Renal cortical epithelial cell (primary cell): ENCODE measurements around the gene BPTF. TPM values are rescaled to one million over a fixed set of nuclear protein-coding genes. Genes with fewer than 3 reads are reported as not detected.
A peak's percentile ranks its signal among the peaks of the same experiment; 100 is the strongest.
"Not testable (repeated sequence)": the region's sequence is repeated elsewhere in the genome, so short reads cannot be mapped to it uniquely, and the experiment has no call there.

ENCODE experiments used
- DNase-seq: peaks from one replicate; pipeline ENCODE4 v3.0.0-alpha.2; 2011; ENCODE audit warnings: low read depth
- total RNA-seq: library from RNA; depleted of rRNA; stranded (reverse); fragments of >200 nt; gene quantifications from 2 replicates; pipeline ENCODE4 v1.2.3, GENCODE V29; 2014

Gene BPTF
- total RNA-seq, 1 donor from 2014 or later: 102 TPM

- DNase-seq: peak; percentile 61
These were observed 137.9 kb downstream of the BPTF start for GRCh38 chr17:67963145-67963572.

DNA sequence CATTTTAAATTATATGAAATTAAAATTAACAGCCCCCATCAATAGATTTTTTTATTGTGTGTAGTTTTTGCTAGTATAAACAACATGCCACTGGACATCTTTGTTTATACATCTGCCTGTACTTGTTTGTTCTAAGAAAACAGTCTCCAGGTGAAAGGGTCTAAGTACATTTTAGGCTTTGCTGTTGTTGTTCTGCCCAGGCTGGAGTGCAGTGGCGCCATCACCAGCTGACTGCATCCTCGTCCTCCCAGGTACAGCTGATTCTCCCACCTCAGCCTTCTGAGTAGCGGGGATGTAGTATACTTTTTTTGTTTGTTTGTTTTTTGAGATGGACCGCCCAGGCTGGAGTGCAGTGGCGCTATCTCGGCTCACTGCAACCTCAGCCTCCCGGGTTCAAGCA is 145.5 kb downstream of the BPTF start:
- no peak for DNase-seq

DNA sequence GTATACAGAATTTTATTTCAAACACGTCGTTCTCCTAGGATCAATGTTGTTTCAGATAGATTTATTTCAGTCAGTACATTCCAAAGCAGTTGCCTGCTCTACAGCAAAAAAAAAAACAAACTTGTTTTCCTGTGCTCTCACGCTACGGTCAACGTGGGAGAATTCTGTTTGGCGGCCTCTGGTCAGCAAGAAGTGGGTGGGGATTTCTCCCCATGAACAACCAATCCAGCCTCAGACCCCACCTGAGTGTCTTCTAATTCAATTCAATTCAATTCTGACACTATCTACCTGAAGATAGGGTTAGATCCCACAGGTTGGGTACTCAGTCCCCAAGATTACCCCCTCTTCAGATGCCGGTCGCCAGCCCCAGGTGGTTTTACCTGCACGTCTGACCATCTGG is 148.9 kb downstream of the BPTF start:
- no peak for DNase-seq

GRCh38 chr17:67974598-67975066 is 149.3 kb downstream of the BPTF start:
- DNase-seq: no peak

DNA sequence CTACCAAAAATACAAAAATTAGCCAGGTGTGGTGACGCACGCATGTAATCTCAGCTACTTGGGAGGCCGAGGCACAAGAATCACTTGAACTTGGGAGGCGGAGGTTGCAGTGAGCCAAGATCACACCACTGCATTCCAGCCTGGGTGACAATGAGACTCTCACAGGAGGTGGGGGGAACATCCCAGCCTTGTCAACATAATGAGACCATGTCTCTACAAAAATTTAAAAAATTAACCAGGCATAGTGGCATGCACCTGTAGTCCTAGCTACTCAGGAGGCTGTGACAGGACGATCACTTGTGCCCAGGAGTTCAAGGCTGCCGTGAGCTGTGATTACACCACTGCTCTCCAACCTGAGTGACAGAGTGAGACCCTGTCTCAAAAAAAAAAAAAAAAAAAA is 151.0 kb downstream of the BPTF start:
- not testable (repeated sequence) for DNase-seq

DNA sequence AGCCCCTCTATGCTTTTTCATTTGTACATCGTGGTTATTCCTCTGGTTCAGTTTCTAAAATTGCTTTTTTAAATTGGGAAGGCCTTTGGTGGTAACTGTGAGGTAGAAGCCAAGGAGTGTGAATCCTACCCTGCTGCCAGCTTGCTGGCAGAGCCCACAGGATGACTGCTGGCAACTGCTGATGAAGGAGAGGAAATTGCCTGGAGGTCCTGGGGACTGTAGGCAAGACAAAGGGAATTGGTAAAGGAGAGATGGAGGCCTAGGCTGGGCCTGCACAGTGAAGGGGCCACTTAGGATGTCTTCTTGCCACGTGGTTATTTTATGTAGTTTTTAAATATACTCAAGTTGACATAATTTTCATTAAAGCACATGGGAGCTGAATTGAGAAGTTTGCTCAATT is 155.2 kb downstream of the BPTF start:
- peak; percentile 10 for DNase-seq

DNA sequence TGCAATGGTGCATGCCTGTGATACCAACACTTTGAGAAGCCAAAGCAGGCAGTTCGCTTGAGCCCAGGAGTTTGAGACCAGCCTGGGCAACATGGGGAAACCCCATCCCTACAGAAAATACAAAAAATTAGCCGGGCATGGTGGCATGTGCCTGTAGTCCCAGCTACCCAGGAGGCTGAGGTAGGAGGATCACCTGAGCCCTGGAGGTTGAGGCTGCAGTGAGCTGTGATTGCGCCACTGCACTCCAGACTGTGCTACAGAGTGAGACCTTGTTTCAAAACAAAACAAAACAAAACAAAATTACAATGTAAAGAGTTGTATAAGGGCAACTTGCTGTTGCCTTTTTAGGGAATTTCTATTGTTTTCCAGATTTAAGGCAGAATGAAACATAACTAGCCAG is 155.6 kb downstream of the BPTF start:
- not testable (repeated sequence) for DNase-seq

- DNase-seq: no peak
These were observed 156.8 kb downstream of the BPTF start for GRCh38 chr17:67982034-67982640.

DNA sequence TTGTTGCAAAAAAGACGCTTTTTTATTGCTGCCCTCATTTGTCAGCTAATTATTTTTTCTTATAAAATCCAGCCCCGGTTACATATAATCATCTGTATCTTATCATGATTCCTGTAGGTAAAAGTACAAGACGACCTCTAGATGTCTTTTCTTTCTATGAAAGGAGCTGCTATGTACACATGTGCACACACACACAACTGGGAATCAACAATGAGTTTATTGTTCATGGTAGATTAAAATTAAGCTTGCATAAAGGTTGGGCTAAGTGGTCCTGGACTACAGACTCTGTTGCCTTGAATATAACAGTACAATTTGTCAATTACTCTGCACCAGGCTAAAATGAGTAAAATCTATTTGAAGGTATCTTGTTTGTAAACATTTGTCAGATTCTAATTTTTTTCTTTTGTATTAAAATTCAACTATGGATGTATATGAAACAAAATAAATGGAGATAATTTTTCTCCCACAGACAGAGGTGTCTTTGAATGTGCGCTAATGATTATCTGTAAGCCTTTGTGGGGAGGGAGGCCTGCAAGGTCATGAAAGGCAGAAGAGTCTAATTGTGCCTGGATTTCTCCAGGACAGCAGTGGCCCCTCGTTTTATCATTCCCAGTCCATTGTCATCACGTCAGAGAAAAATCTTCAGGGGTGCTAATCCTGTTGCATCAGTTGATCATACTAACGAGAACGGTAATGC is 157.5 kb downstream of the BPTF start:
- no peak for DNase-seq

- no peak for DNase-seq
These were observed 158.0 kb downstream of the BPTF start for GRCh38 chr17:67983383-67983688.

GRCh38 chr17:67990909-67991308 is 165.6 kb downstream of the BPTF start:
- DNase-seq: no peak

DNA sequence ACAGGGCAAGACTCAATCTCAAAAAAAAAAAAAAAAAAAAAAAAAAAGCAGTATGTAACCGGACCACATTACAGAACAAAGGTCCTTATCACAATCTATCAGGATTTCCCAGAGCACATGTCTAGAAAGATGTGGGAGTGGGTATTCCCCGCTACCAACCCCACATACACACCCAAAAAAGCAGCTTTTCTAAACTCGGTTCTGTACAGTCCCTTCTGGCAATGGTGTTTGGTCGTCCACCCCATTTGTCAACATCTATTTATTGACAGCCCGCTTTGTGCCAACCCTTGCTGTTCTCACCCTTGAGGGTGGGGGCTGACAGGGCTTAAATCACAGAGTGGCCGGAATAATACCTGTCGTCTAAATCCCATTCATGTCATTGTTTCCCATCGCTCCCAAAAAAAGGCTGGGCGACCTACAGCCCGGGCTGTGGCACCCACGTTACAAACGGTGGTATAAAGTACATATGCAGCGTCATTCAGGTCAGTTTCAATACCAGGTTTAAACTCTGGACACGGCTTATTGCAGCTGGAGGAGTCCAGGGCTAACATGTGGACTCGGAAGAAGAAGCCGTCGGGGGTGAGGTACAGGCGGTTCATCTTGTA is 167.3 kb downstream of the BPTF start:
- DNase-seq: peak; percentile 36

GRCh38 chr17:67993153-67993997 is 168.1 kb downstream of the BPTF start:
- peak; percentile 33 for DNase-seq

- no peak for DNase-seq
These were observed 168.7 kb downstream of the BPTF start for GRCh38 chr17:67993998-67994361.

GRCh38 chr17:67994817-67995569 is 169.7 kb downstream of the BPTF start:
- DNase-seq: peak; percentile 89

DNA sequence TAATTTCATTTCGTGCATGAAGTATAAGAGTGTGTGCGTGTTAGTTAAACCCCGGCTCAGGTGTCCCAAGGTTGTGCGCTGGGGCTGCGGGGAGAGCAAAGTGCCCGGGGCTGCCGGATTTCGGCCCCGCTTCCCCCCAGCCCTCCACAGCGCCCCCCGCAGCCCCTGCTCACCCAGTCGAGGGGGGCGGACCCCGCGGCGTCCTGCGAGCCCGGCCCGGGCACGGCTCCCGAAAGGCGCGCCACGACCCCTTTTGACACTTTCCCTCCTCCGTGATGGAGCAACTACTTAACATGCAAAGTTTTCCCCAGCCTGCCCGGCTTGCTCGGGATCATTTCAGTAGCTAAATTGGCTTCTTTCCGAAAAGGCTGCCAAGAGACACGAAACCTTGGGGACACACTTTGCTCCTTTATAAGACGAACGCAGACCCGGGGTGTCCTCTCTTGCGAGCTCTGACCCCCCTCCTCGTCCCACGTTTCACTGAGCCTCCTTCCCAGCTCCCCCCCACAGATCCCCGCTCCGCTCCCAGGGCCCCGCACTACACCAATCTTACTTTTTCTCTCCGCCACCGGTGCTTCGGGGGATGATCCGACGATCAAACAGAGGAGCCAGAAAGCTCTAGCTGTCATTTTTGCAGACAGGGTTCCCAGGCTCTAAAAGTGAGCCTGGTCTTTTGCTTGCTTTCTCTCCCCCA is 170.4 kb downstream of the BPTF start:
- DNase-seq: peak; percentile 11

- DNase-seq: peak; percentile 66
These were observed 171.2 kb downstream of the BPTF start, which contains the start of gene C17orf58 for GRCh38 chr17:67996301-67997171. C17orf58 (minus strand) TSS chr17:67996469; CDS start chr17:67996198, 271 bp downstream.

DNA sequence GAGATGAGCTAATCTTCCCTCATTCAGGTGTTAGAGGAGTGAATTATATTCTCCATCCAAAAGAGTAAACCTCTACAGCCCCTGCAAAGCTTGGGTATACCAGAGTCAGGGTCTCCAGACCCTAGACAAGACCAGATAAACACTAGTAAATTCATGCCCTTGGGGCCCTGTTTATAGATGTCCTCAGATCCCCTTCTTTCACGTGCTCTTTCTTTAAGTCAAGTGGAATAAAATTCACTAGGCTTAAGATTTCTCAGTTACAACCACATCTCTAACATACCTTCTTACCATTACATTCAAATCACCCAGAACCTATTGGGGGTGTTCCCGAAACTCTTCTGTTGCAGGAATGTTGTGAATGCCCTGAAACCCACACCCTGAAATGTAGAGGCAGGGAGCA is 173.2 kb downstream of the BPTF start:
- DNase-seq: no peak

DNA sequence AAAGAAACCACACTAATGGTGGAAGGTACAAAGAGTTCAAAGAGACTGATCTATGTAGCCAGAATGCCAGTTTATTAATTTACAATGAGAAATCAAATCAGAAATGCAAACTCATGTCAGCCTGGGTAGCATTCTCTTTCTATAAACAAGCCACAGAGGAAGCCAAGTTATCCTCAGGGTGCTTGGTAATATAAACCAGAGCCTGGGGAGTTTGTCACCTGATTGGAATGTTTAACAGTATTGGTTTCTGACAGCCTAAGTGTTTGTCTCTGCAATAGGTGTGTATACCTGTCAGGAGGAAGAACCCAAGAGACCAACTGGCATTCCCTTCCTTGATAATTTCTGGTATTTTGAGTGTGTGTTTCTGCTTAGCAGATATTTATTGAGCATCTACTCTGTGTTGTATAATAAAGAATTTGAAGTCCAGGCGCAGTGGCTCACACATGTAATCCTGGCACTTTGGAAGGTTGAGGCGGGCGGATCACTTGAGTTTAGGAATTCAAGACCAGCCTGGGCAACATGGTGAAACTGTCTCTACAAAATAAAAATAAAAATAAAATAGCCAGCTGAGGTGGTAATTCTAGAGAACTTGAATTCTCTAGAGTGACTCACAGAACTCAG is 174.1 kb downstream of the BPTF start:
- peak; percentile 63 for DNase-seq
